K562 (cell line): ENCODE results near the gene IFT25. TPM values are rescaled to one million over a fixed set of nuclear protein-coding genes. Genes with fewer than 3 reads are reported as not detected.

Experiments
- ATAC-seq: fragments of 200-7000 bp; cut with Tn5 transposase; 3 replicates; pipeline ENCODE4 v1.9.1; 2020; ENCODE audit warnings: moderate library complexity
- BruUV-seq: library from RNA; stranded (reverse); fragments of 400-500 nt; replicated peaks from 2 replicates; lab custom pipeline; 2021; lab: Mats Ljungman, UMichigan
- CTCF ChIA-PET: fragments of 300-600 bp; formaldehyde crosslinking; extraction: SDS; loops from one replicate; lab custom pipeline; 2021; ENCODE audit warnings: low intra/inter-chr PET ratio; lab: Yijun Ruan, JAX
- POLR2A ChIA-PET: fragments of 300-600, 350-650 bp; sonication (Branson Sonifier 250); formaldehyde crosslinking; extraction: SDS; loops from one replicate; lab custom pipeline; 2021; ENCODE audit warnings: antibody characterized with exemption, inconsistent platforms; lab: Yijun Ruan, JAX
- DNase-seq, 4 experiments: peaks; one replicate each; pipeline versions ENCODE4 v3.0.0 to v3.0.0-alpha.2; 2011 to 2018; ENCODE audit warnings: low spot score in 3 of 4, mixed read lengths in 3 of 4; ENCODE audit errors: extremely low read depth in 1 of 4
- FAIRE-seq: peaks from 2 replicates; lab custom pipeline; 2011; peaks lifted over from hg19 to GRCh38; lab: Jason Lieb, UNC
- H2AFZ ChIP-seq: 2 replicates; pipeline ENCODE4 v1.6.0; 2011; ENCODE audit warnings: low read depth, low read length, control low read depth, inconsistent platforms
- H3K27ac ChIP-seq: fragments of 200-600 bp; 3 replicates; pipeline ENCODE4 v1.8.0; 2011; ENCODE audit warnings: low read depth, mild to moderate bottlenecking, control low read depth, inconsistent platforms, low read length, moderate library complexity, mixed read lengths; ENCODE audit errors: extremely low read depth
- H3K27me3 ChIP-seq, 2 experiments: fragments of 300-600 bp in 1 of 2; 2 replicates in 1 of 2; 3 replicates in 1 of 2; pipeline versions ENCODE4 v1.6.0 to v1.8.0; 2011; ENCODE audit warnings: inconsistent platforms in 2 of 2, low read length in 2 of 2, mild to moderate bottlenecking in 1 of 2, mixed read lengths in 1 of 2, moderate library complexity in 1 of 2; ENCODE audit not compliant: control insufficient read depth in 2 of 2, insufficient read depth in 2 of 2
- H3K36me3 ChIP-seq: fragments of 300-600 bp; 3 replicates; pipeline ENCODE4 v1.8.0; 2011; ENCODE audit warnings: mild to moderate bottlenecking, low read length, inconsistent platforms; ENCODE audit not compliant: control insufficient read depth, insufficient read depth
- H3K4me1 ChIP-seq, 2 experiments: fragments of 200-600 bp in 1 of 2; replicated peaks in 1 of 2; 2 replicates in 1 of 2; 3 replicates in 1 of 2; pipeline versions ENCODE4 v1.5.1 to v1.8.0; 2011; ENCODE audit warnings: inconsistent platforms in 2 of 2, low read length in 2 of 2, mild to moderate bottlenecking in 1 of 2, mixed read lengths in 1 of 2, moderate library complexity in 1 of 2; ENCODE audit not compliant: control insufficient read depth in 2 of 2, insufficient read depth in 2 of 2
- H3K4me2 ChIP-seq: 2 replicates; pipeline ENCODE4 v1.6.1; 2011; ENCODE audit warnings: low read length, control low read depth, inconsistent platforms, mixed read lengths; ENCODE audit not compliant: insufficient read depth
- H3K4me3 ChIP-seq: fragments of 200-600 bp; sonication (generic), shearing (Covaris generic); 2 replicates; pipeline ENCODE4 v1.5.1; 2016; ENCODE audit warnings: control low read depth, inconsistent platforms
- H3K79me2 ChIP-seq: fragments of 200-600 bp; 3 replicates; pipeline ENCODE4 v1.8.0; 2011; ENCODE audit warnings: low read length, inconsistent platforms; ENCODE audit not compliant: control insufficient read depth, insufficient read depth
- H3K9ac ChIP-seq, 2 experiments: 2 replicates each; pipeline versions ENCODE4 v1.6.0 to v1.6.1; 2011; ENCODE audit warnings: low read depth in 2 of 2, low read length in 2 of 2, control low read depth in 1 of 2, inconsistent platforms in 1 of 2, mild to moderate bottlenecking in 1 of 2, mixed read lengths in 1 of 2; ENCODE audit not compliant: insufficient read depth in 1 of 2
- H3K9me1 ChIP-seq: one replicate; pipeline ENCODE4 v1.6.0; 2011; ENCODE audit warnings: inconsistent platforms, mild to moderate bottlenecking, low read length, moderate library complexity; ENCODE audit not compliant: control insufficient read depth, insufficient read depth
- H3K9me3 ChIP-seq: replicated peaks from 2 replicates; pipeline ENCODE4 v1.5.1; 2011; ENCODE audit warnings: low read depth, low read length, inconsistent platforms; ENCODE audit not compliant: control insufficient read depth, insufficient read depth
- H4K20me1 ChIP-seq: replicated peaks from 2 replicates; pipeline ENCODE4 v1.6.1; 2011; ENCODE audit warnings: low read length, inconsistent platforms, mixed read lengths; ENCODE audit not compliant: control insufficient read depth, insufficient read depth
- ARID1B ChIP-seq: fragments of 450-650 bp; IDR thresholded peaks from 2 replicates; pipeline ENCODE4 v1.6.1; 2016; ENCODE audit warnings: antibody characterized with exemption, mild to moderate bottlenecking, inconsistent platforms
- BACH1 ChIP-seq: fragments of 200-800 bp; sonication (Bioruptor generic); IDR thresholded peaks from 2 replicates; pipeline ENCODE4 v1.6.1; 2016; ENCODE audit warnings: missing genetic modification characterization, missing compliant biosample characterization
- CBFA2T2 ChIP-seq: fragments of 450-650 bp; conservative IDR thresholded peaks from 2 replicates; pipeline ENCODE4 v1.6.1; 2017; ENCODE audit warnings: mild to moderate bottlenecking
- CBFA2T3 ChIP-seq: fragments of 450-650 bp; IDR thresholded peaks from 2 replicates; pipeline ENCODE4 v1.6.1; 2017
- CHCHD3 ChIP-seq: fragments of 250-450 bp; sonication (Bioruptor Pico); IDR thresholded peaks from 2 replicates; pipeline ENCODE4 v2.1.2; 2022; ENCODE audit warnings: mild to moderate bottlenecking
- CTBP1 ChIP-seq: fragments of 450-650 bp; IDR thresholded peaks from 2 replicates; pipeline ENCODE4 v1.6.1; 2016; ENCODE audit warnings: borderline replicate concordance
- JUND ChIP-seq, 2 experiments: IDR thresholded peaks; 2 replicates in 1 of 2; 3 replicates in 1 of 2; pipeline ENCODE4 v1.6.1; 2011; ENCODE audit warnings: borderline replicate concordance in 2 of 2, low read depth in 2 of 2, low read length in 2 of 2, improper control_type of control experiment in 1 of 2, missing biosample characterization in 1 of 2, missing genetic modification characterization in 1 of 2, missing genetic modification reagents in 1 of 2
- NCOR1 ChIP-seq: fragments of 450-650 bp; IDR thresholded peaks from 2 replicates; pipeline ENCODE4 v1.6.1; 2016; ENCODE audit warnings: mild to moderate bottlenecking, moderate library complexity
- RB1 ChIP-seq: fragments of 450-650 bp; IDR thresholded peaks from 2 replicates; pipeline ENCODE4 v1.6.1; 2017; ENCODE audit warnings: low read depth, mild to moderate bottlenecking
- RCOR1 ChIP-seq, 2 experiments: IDR thresholded peaks; 2 replicates each; pipeline ENCODE4 v1.6.1; 2012; ENCODE audit warnings: low read depth in 2 of 2, low read length in 2 of 2, borderline replicate concordance in 1 of 2, improper control_type of control experiment in 1 of 2
- SP1 ChIP-seq: sonication (generic); formaldehyde crosslinking; IDR thresholded peaks from 2 replicates; pipeline ENCODE4 v1.8.1; 2022; ENCODE audit warnings: mild to moderate bottlenecking, missing genetic modification reagents
- TAL1 ChIP-seq: fragments of 450-650 bp; IDR thresholded peaks from 2 replicates; pipeline ENCODE4 v1.6.1; 2016; ENCODE audit warnings: mild to moderate bottlenecking
- TCF3 ChIP-seq: sonication (generic); formaldehyde crosslinking; IDR thresholded peaks from 2 replicates; pipeline ENCODE4 v1.4.0; 2020; ENCODE audit warnings: mild to moderate bottlenecking, missing genetic modification reagents
- TEAD4 ChIP-seq, 2 experiments: sonication (generic) in 1 of 2; formaldehyde crosslinking in 1 of 2; IDR thresholded peaks; 2 replicates each; pipeline versions ENCODE4 v1.6.1 to v1.8.0; 2012 to 2022; ENCODE audit warnings: borderline replicate concordance in 1 of 2, inconsistent platforms in 1 of 2, low read length in 1 of 2, mild to moderate bottlenecking in 1 of 2, missing genetic modification reagents in 1 of 2
- WGBS: fragments of 100-300 bp; shearing (Covaris generic); methylation state at CpG from one replicate; pipeline ENCODE4 v1.1.6; 2016; ENCODE audit warnings: low coverage, mixed read lengths; ENCODE audit not compliant: insufficient coverage; ENCODE audit errors: missing lambda C conversion rate; 5-methylcytosine and 5-hydroxymethylcytosine counted together
- in situ Hi-C: fragments of 300-500 bp; cut with MboI; formaldehyde crosslinking; loops from 4 replicates; pipeline ENCODE4 v1.15.0; 2018; ENCODE audit warnings: inconsistent platforms, mixed read lengths
- intact Hi-C: fragments of 100-400 bp; cut with micrococcal nuclease; formaldehyde crosslinking; loops from 2 replicates; pipeline ENCODE4 v1.14.2; 2022
- polyA plus RNA-seq, 8 experiments: library from polyadenylated mRNA; depleted of rRNA in 4 of 8; stranded (reverse) in 5 of 8; unstranded in 3 of 8; fragments of >200 nt; fragmentation: Nextera tagmentation in 2 of 8; fragmentation: Illumina TruSeq in 1 of 8; extraction: Ambion mirVana in 2 of 8; extraction: Trizol in 1 of 8; gene quantifications; 2 replicates each; pipeline versions ENCODE4 v1.2.1 to v1.2.3, GENCODE V29; 2011 to 2014; ENCODE audit warnings: inconsistent platforms in 1 of 8, missing spikeins in 1 of 8
- total RNA-seq, 7 experiments: library from RNA; depleted of rRNA in 6 of 7; stranded (reverse); fragments of >200 nt in 6 of 7; fragmentation: Illumina TruSeq in 2 of 7; extraction: Trizol in 2 of 7; gene quantifications; 2 replicates each; pipeline versions ENCODE4 v1.2.1 to v1.2.3, GENCODE V29; 2011 to 2021; ENCODE audit warnings: low replicate concordance in 1 of 7
- TF ChIP-seq, protein P1 (sequence below), 2 experiments: fragments of 450-650 bp; conservative IDR thresholded peaks; 2 replicates each; pipeline ENCODE4 v1.6.1; 2017; ENCODE audit warnings: mild to moderate bottlenecking in 2 of 2, moderate library complexity in 2 of 2
- TF ChIP-seq, protein P2 (sequence below): sonication (generic); formaldehyde crosslinking; IDR thresholded peaks from 2 replicates; pipeline ENCODE4 v1.8.1; 2023; ENCODE audit warnings: mild to moderate bottlenecking, missing genetic modification reagents, moderate library complexity
- TF ChIP-seq, protein P3 (sequence below), 2 experiments: fragments of 450-650 bp in 1 of 2; sonication (generic) in 1 of 2; formaldehyde crosslinking in 1 of 2; IDR thresholded peaks in 1 of 2; conservative IDR thresholded peaks in 1 of 2; 2 replicates each; pipeline versions ENCODE4 v1.6.1 to v1.8.1; 2016 to 2023; ENCODE audit warnings: mild to moderate bottlenecking in 2 of 2, moderate library complexity in 2 of 2, inconsistent platforms in 1 of 2, missing genetic modification reagents in 1 of 2

Gene IFT25
- total and polyA plus RNA-seq, 9 of the 15 experiments (the other 6 are each of a cell fraction or from before 2014, with no cell fraction given) = 93.6 to 209 (median 167) TPM

DNA sequence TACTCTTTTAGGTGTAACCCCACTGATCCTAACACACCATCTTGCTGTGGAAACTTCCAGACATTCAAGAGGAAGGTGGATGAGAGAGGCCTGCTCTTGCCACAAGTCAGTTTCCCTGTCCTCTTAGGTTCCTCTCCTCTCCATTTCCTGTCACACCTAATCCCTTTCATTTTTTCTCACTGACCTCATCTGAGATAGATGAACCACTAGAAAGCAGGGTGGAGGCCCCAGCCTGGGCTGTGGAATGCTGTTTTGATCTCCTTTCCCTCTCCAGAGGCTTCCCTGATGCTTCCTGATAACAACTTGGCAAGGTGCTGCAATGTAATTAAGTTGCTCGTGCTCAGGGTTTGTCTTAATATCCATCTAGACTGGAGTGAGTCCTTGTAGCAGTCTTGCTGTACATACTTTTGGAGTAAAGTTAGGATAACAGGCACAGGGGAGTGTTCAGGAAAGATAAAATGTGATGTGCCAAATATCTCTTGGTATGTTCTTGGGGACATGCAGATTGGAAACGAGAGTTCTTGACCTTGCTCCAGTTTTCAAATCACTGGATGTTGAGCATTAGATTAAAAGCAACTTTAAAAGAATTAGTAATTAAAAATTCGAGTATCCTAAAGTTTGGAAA is 11.8 kb upstream of the IFT25 start:
- in situ Hi-C loops = no loop called here
- Histone ChIP-seq H3K9me1 (no peaks in the 10 kb centered on the region), H3K4me3 (no peak overlapping the region), H3K9ac (peak overlapping the region in 1 of 2 experiments; percentile 13; a peak in 1 of 4 replicates), H2AFZ (no peak overlapping the region), H3K36me3 (peaks cover 80% of the 10 kb centered on the region), H3K27me3 (no peaks in the 10 kb centered on the region), H4K20me1 (no peaks in the 10 kb centered on the region), H3K27ac (peak overlapping the region; percentile 45), H3K9me3 (no peaks in the 10 kb centered on the region), H3K79me2 (peaks cover 6% of the 10 kb centered on the region; the same call in 1 of the 3 replicates), H3K4me2 (peak overlapping the region; percentile 14; the same call in 1 of the 2 replicates), H3K4me1 (peaks cover 0 to 19% of the 10 kb centered on the region in 2 experiments; a peak in 3 of 5 replicates)
- CTCF ChIA-PET = no interaction called here
- TF ChIP-seq JUND (IDR thresholded peaks at IDR 0.05; ENCODE audit: borderline replicate concordance, low read depth, low read length) (0 out of 2 replicates have a peak, but pooled peaks have one; percentile 23), JUND (tag; IDR thresholded peaks at IDR 0.05; ENCODE audit: borderline replicate concordance, low read depth, low read length) (peak; percentile 74; the same call in 2 of the 3 replicates), TAL1 (peak; percentile 40; the same call in 1 of the 2 replicates), TCF3 (CRISPR knock-in tag) (peak; percentile 55), RCOR1 (IDR thresholded peaks at IDR 0.05; ENCODE audit: borderline replicate concordance in 1 of 2, low read depth in 2 of 2, low read length in 2 of 2) (peak in 1 of 2 experiments; percentile 17; a peak in 1 of 4 replicates), CBFA2T3 (peak; percentile 67), BACH1 (no peak), NCOR1 (0 out of 2 replicates have a peak, but pooled peaks have one; percentile 19), CBFA2T2 (0 out of 2 replicates have a peak, but pooled peaks have one; percentile 13), ARID1B (peak; percentile 37; the same call in 1 of the 2 replicates), SP1 (CRISPR knock-in tag) (peak; percentile 39; the same call in 1 of the 2 replicates), CTBP1 (peak; percentile 85; the same call in 1 of the 2 replicates), RB1 (no peak), CHCHD3 (CRISPR knock-in tag) (no peak), TEAD4 (IDR thresholded peaks at IDR 0.05; ENCODE audit: low read length) (peak; percentile 53), TEAD4 (CRISPR knock-in tag; IDR thresholded peaks at IDR 0.05; ENCODE audit: borderline replicate concordance) (no peak)
- TF ChIP-seq, protein P1, sequence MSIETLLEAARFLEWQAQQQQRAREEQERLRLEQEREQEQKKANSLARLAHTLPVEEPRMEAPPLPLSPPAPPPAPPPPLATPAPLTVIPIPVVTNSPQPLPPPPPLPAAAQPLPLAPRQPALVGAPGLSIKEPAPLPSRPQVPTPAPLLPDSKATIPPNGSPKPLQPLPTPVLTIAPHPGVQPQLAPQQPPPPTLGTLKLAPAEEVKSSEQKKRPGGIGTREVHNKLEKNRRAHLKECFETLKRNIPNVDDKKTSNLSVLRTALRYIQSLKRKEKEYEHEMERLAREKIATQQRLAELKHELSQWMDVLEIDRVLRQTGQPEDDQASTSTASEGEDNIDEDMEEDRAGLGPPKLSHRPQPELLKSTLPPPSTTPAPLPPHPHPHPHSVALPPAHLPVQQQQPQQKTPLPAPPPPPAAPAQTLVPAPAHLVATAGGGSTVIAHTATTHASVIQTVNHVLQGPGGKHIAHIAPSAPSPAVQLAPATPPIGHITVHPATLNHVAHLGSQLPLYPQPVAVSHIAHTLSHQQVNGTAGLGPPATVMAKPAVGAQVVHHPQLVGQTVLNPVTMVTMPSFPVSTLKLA (conservative IDR thresholded peaks at IDR 0.05) = peak in 1 of 2 experiments; percentile 11; a peak in 1 of 4 replicates
- TF ChIP-seq, protein P2, sequence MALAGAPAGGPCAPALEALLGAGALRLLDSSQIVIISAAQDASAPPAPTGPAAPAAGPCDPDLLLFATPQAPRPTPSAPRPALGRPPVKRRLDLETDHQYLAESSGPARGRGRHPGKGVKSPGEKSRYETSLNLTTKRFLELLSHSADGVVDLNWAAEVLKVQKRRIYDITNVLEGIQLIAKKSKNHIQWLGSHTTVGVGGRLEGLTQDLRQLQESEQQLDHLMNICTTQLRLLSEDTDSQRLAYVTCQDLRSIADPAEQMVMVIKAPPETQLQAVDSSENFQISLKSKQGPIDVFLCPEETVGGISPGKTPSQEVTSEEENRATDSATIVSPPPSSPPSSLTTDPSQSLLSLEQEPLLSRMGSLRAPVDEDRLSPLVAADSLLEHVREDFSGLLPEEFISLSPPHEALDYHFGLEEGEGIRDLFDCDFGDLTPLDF = no peak
- TF ChIP-seq, protein P3, sequence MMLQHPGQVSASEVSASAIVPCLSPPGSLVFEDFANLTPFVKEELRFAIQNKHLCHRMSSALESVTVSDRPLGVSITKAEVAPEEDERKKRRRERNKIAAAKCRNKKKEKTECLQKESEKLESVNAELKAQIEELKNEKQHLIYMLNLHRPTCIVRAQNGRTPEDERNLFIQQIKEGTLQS (IDR thresholded peaks at IDR 0.05) = no peak
- TF ChIP-seq, protein P3 (CRISPR knock-in tag; conservative IDR thresholded peaks at IDR 0.05) = no peak
- DNase-seq (peak in 3 of 4 experiments; percentile 26 to 51 (median 40)), FAIRE-seq (no peak), ATAC-seq (peak; percentile 72)
- POLR2A ChIA-PET = interaction anchor here (1.2 kb wide), 1 partner anchor 13 kb away, joined by 3 read pairs; no protein-coding TSS in a partner anchor
- 14% methylated on average over 3 of the region's 3 CpGs for WGBS
- intact Hi-C loops = loop anchor here (10.0 kb wide), 1 partner anchor 193 kb away; no protein-coding TSS in a partner anchor
- BruUV-seq = no TSS peak
